NCI-H345 treated with DMSO at 0.1 percent for 48 hours (cell line): ENCODE data around the gene VDR.

Experiments used
- DNase-seq: peaks from one replicate; lab custom pipeline; 2025; ENCODE audit not compliant: unreplicated experiment; lab: John Stamatoyannopoulos, UW

VDR gene

DNA sequence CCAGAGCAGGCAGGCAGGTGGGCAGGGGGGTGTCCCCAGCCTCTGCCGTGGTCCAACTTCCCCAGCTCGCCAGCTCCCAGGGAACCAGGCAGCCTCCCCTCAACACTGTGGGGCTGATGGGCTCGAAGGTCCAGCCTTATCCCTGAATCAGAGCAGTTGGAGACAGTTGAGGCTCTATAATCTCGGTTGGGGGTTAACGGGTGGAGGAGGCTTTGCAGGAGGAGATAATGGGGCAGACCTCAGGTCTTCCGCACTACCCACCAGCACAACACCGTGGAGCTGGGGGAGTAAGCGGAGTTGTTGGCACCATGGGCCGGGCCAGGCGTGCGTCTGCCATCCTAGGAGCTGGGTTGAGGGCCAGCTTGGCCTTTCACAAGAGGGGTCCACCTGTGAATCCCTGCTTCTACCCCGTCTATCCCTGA, 71.2 kb downstream of the VDR start:
- no peak for DNase-seq

DNA sequence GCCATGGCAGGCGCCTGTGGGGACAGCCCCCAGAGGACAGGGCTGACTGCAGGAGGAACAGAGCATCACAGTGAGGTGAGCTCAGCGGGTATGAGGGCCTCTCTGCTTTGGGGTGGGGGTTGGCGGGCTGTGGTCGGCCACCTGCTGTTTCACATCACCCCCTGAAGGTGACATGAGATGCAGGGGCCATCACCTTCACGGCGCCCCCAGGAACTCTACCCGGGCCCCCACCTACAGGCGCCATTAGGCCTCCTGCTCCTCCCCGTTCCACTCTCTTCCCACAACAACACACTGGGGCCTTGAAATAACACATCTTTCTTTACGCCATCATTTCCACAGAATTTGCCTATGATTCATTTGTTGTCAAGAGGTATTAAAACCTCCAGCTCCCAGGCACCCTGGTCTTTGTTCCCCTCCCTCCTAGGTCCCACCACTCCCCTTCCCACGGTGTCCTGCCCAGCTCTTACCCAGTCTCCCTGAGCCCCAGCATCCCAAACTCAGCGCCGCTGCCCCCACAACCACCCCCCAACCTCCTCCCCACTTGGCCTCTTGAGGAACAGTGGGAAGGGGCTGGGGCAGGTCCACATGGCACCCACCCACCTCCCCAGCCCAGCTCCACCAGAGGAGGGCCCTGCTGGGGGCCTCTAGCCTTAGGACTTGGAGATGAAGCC, 72.4 kb downstream of the VDR start:
- no peak for DNase-seq

DNA sequence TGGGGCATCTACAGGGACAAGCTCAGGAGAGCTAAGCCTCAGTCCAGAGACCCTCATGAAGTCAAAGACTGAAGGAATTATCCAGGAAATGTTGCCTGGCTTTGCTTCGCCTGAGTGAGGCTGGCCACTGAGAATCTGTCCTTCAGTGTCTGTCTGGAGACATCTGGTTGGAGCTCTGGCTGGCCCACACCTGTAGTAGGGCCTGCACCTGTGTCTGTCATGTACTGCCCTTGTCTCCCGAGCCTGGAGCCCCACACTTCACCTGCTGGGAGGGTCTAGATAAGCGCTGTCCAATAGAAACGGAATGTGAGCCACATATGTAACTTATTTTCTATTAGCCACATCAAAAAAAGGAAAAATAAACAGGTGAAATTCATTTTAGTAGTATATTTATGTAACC, 75.2 kb downstream of the VDR start:
- no peak for DNase-seq

DNA sequence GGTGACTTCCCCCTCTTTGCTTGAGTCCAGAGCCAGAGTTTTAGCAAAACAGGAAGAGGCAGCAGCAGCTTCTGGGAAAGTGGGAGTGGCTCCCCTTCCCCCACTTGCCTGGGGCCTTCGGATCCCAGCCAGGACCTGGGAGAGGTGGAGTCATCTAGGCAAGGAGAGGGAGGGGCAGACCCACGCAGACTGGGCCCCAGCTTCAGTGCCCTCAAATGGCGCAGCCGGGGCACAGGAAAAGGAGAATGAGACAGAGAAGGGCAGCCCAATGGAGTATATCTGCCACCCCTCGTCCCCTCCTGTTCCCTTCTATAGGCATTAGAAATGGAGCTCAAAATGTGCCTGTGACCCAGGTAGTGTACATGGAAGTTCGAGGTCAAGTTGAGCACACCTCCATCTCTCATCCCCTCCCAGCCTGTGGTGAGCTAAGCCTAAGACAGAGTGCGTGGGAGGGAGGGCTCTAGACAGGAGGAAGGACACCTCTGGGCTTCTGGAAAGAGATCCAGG, 75.8 kb downstream of the VDR start:
- no peak for DNase-seq

DNA sequence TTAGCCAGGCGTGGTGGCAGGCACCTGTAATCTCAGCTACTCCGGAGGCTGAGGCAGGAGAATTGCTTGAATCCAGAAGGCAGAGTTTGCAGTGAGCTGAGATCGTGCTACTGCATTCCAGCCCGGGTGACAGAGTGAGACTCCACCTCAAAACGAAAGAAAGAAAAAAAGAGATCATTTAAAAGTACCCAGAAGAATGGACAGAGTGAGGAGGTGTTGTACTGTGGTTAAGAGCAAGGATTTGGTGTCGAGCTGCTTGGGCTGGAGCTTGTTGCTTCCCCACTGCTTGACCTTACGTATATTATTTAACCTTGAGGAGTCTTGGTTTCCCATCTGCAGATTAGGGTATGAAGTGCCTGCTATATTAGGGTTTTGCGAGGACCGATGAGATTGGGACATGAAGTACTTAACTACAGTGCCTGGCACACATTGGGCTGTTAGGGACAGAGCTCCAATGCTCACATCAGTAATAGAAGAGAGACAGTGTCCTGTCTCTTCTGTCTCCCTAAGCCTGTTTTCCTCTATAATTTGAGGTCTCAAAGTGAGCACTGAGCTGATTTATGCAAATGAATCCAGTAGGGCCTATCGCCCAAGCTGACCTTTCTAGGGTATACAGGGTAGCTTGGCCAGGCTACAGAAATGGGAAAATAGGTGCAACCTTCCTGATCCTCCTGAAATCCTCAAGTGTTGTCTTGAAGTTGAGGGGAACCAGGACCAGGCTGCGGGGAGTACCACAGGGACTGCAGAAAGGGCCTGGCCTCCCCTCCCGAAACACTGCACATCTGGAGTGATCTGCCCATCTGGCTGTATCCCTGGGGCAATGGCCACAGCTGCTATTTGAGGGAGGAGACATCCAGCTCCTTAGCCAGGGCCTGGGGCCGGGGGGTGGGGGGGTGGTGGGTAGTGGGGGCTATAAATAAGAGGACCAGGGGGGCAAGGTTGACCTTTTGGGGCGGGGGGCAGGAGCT, 76.5 kb downstream of the VDR start:
- DNase-seq: no peak

DNA sequence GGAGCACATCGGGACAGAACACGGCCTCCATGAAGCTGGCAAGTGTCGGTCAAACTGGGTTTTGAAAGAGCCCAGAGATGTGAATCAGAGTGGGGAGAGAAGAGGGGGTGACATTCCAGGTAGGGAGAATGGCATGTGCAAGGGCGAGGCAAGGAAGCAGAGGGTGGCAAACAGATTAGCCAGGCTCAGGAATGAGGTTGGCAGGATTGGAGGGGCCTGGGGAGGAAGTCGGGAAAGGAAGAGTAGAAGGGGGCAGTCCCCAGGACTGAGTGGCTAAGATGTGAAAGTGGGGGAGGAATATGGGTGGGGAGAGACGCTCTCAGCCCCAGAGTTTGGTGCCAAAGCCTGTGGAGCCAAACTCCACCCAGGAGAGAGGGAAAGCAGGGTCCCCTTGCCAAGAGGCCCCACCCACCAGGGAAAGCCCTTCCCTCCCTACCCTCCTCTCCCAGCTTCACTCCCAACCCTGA, 79.6 kb downstream of the VDR start:
- DNase-seq: no peak

DNA sequence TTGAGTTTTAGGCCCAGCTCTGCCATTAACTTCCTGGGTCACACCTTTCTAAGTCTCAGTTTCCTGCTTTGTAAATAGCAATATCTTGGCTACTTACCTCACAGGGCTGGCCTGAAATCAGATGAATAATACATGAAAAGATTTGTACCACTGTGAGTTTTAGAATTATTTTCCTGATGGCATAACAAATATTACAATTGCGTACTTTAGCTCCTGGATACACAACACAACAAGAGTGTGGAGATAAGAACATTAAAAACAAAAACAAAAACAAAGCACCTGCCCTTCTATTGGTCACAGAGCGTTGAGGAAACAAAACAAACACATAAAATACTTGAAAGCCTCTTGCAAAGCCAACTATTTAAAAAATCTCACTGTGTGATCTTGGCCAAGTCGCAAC, 80.2 kb downstream of the VDR start:
- DNase-seq: no peak

DNA sequence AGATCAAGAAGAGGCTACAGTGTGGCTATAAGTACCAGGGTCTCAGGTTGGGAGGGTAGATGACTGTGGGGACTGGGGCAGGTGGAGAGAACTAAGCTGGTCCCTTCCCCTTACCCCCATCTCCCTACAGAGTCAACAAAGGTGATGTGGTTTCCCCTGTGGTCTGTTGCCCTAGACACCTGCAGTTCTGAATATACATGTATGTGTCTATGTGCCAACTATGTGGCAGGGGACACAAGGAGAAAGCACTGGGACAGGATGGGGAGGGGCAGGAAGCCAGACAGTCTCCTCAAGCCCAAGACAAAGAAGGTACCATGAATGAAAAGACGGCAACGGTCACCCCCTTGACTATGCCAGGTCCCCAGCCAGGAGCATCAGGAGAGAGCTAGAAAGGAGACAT, 80.6 kb downstream of the VDR start:
- no peak for DNase-seq

DNA sequence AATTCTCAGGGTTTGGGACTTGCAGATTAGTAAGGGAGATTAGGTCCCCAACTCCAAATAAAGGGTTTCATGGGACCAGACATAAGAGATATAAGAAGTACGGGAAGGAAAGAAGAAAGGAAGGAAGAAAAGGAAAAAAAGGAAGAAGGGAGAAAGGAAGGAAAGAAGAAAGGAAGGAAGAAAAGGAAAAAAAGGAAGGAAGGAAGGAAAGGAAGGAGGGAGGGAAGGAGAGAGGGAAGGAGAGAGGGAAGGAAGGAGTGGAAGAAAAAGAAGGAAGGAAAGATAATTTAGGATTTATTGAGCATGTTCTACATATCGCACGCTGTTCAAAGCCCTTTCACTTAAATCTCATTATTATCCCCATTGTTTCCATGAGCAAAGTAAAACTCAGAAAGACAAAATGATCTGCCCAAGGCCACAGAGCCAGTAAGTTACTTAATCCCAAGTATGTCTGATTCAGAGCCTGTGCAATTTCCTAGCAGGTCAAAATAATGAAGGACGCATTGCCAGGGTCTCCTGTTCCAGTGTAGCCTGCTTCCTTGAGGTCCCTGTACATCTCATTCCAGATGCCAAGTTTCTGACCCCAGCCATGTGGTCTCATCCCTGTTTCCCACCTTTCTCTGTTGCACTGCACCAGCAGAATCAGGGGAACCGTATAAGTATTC, 81.2 kb downstream of the VDR start:
- DNase-seq: no peak

DNA sequence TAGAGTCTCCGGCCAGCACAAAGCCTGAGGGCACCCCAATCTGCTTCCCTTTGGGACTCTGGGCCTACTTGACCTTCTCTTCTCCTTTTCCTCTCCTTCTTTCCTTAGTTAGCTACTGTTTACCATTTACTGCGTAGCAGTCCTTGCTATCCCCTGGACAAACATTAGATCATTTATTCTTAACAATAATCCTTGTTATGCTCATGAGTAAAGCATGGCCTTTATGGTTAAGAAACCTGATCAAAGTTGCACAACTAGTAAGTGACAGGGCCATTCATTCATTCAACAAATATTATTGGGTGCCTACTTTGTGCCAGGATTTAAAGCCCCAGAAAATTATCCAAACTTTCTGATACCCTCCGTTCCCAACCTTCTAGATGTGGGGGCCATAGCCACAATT, 81.9 kb downstream of the VDR start:
- no peak for DNase-seq

DNA sequence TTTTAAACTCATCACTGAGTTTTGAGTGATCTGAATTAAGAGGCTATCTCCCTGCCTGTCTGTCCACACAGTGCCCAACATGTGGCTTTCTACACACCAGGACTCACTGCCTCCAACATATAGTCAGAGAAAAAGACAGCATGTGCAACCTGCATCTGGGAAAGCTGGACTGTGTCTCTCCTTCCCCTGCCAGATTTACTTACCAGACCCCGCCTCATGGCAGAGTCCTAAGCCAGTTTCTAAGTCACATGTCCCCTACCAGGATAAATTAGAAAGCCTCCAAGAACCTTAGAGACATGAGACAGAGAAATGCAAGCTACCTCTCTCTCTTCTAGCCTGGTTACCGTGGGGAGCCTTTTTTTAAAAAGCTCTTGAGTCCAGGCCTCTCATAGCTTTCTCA, 82.4 kb downstream of the VDR start:
- no peak for DNase-seq

DNA sequence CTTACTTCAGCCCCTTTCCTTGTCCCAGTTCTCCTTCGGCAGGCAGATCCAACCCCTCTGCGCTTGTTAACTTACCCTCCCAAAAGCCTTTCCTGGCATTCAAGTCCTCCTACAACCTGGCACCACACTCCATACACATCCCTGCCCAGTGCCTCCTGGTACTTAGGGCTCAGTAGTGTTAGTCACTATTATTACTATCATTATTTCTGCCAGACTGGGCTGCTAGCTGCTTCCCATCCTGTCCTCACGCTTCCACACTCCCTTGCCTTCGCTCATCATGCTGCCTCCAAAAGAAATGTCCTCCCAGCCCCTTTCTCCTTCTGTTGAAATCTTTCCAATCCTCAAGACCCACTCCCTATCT, 83.5 kb downstream of the VDR start:
- DNase-seq: no peak

DNA sequence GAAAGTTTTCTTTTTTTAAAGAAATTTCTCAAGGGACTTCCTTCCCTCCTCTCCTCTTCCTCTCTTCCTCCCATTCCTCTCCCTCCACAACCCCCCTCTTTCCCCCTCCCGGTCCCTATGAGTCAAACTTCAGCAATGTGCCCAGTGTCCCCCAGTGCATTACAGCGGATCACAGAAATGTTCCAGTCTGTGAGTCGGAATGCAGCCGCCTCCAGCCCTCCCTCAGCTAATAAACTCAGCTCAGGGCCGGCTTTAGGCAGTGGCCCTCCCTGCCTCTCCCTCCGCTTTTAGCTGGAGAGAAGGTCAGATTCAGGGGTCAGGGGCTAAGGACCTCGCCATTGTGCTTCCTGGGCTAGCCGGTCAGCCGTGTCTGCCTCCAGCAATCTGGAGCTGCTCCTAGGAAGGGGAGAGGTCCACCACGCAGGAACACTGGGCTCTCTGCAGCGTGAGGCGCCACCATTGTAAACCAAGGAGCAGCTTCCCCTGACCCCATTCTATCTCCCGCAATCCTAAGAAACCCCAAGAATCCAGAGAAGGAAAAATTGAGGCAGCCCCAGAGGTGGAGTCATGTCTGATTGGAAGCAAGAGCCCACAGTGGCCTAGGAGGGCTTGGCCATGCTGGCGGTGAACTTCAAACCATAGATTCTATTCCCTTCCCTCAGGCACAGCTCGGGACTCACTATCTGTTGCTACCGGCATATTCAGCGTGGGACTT, 84.0 kb downstream of the VDR start:
- DNase-seq: no peak

DNA sequence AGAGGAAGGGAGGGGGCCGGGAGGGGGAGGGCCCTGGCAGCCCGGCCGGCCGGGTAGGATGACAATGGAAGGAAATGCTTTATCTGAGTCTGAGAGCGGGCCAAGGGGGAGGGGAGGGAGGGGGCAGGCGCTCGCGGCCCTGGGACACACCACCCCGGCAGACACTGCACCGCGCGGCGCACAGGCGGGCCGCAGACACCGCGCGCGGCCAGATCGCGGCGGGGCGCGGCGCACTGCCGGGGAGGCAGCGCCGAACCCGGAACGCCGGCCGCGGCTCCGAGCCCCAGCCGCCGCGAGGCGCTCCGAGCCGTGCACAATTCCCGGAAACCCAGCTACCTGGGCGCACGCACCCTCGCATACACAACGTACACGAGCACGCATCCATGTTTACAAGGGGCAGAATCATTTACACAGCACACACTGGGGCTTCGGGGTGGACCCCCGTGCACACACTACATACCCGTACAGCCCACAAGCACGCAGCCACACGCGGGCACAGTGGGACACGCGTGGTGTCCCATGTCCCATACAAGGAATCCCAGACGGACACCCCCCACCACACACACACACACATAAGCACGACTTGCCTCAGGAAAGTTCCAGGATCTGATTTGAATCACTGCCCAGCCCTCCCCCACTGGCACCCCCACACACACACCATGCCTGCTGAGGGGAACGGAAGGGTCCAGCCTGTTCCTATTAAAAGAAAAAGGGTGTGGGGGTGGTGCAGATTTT, 84.7 kb downstream of the VDR start, which contains the start of gene HDAC7:
TSS of gene HDAC7 (minus strand) at position 8 of the 735 bp plus-strand sequence. CDS start 118 bp downstream, outside the sequence.
- DNase-seq: no peak

DNA sequence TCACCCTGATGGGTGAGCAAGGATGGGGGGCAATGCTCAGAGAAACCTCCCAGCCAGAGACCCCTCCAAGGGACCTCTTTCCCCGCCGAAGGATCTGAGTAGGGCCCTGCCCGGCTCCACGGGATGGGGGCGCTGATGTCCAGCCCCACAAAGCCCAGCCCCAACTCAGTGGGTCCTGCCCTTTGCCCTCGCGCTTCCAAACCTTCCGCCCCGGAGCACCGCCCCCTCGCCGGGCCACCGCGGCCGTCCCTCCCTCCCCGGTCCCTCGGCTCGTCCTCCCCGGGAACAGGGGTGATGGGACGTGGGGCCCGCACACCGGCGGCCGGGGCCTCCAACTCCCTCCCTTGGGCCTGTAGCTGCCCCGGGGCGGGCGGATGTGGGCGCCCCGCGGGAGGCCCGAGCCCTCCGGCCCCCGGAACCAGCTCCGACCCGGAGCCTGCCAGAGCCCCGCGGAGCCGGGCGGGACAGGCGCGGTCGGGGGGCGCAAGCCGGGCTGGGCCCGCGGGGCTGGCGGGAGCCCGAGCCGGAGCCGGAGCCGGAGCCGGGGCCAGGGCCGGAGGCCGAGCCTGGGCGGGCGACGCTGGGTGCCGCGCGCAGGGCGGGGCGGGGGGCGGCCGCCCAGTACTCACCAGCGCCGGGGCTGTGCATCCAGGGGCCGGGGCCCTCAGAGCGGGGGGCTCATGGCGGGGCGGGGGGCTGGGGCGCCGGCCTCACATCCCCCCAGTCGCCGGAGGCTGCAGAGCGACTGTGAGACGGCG, 85.5 kb downstream of the VDR start:
- no peak for DNase-seq

DNA sequence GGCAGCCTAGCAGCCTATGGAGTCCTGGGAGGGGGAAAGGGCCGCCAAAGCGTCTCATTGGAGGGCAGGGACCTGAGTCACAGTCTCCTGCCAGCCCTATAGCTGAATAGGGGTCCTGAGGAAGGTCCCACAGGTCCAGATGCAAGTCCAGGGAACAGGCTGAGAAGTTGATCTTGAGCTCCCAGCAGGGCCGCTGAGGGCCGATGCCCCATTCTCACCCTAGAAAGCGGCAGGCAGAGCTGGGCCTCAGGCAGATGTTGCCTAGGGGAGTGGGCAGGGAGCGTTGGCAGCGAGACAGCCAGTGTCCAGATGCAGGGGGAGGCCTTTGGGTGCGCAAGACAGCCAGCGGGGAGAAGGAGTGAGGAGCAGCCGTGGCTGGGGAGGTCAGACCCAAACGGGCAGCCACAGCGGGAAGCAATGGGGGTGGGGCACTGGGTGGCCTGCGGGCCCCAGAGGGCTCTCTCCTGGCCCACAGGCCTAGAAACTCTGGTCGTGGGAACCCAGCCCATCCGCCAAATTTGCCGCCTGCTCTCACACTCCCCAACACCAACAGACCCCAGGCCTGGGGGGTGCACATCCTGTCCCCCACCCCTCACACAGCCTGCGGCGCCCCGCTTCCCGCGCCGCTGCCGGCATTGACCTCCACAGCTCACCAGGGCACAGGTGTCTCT, 86.2 kb downstream of the VDR start:
- DNase-seq: no peak

DNA sequence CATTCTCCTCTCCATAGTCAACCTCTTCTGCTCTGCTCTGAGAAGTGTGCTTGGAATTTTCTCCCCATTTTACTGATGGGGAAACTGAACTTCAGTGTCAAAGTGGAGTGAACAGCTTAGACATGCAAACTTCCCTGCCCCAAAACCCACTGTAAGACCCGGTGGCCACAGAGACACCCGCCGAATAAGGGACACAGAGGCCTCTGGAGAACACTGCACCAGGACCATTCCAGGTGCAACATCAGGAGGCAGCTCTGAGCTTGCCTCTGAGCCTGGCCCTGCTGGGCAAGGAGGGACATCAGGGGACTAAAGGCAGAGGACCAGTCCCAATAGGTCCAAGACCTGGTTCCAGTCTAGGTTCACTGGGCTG, 86.8 kb downstream of the VDR start:
- DNase-seq: no peak

DNA sequence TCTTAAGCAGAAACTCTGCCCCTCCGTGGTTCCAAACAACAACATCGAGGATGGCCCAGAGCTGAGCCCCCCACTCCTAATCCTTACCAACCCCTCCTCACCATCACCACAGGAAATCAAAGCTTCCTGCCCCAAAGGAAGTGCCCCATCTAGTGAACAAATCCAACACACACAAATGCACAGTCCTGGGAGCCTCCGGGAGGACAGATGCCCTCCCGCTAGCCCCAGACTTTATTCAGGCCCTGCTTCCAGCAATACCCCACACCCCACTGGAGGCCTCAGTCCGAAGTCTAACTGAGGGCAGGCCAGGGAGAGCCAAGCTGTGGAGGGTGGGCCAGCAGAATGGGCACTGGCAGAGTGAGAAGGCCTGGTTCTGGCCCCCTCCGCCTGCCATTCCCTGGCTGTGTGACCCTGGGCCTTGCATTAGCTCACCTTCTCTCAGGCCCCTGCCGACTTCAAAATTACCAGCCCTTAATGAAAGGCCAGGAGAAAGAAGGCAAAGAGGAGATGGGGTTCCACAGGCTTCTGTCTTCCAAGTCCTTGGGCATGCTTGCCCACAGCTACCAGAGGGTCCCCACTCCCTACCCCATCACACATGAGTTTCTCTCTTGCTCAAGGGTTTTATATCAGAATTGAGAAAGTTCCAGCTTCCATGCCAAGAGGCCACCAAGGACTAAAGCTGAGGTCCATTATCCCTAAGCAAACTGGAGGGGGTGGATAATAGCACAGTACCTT, 87.4 kb downstream of the VDR start:
- DNase-seq: no peak
